GM21423 (cell line): Measurements from ENCODE around the gene GGCT.
"Not testable (repeated sequence)": the region's sequence is repeated elsewhere in the genome, so short reads cannot be mapped to it uniquely, and the experiment has no call there.

Experiments
- ATAC-seq: cut with Tn5 transposase; IDR thresholded peaks from one replicate; pipeline ENCODE4 v1.9.1; 2021; ENCODE audit warnings: mild to moderate bottlenecking, moderate library complexity; ENCODE audit not compliant: unreplicated experiment

The GGCT gene

GRCh38 chr7:30519122-30519521, 14.5 kb upstream of the GGCT start:
- no peak for ATAC-seq

GRCh38 chr7:30515761-30516160, 11.1 kb upstream of the GGCT start:
- ATAC-seq, result no peak

GRCh38 chr7:30514776-30515175, 10.1 kb upstream of the GGCT start:
- ATAC-seq, result no peak

GRCh38 chr7:30514177-30514576, 9.5 kb upstream of the GGCT start:
- ATAC-seq, result no peak

- no peak for ATAC-seq
Measured at GRCh38 chr7:30513762-30514161, 9.1 kb upstream of the GGCT start.

GRCh38 chr7:30511973-30512662, 7.5 kb upstream of the GGCT start:
- no peak for ATAC-seq

- ATAC-seq, result no peak
Measured at GRCh38 chr7:30511494-30511893, 6.9 kb upstream of the GGCT start.

- peak; percentile 71 for ATAC-seq
Measured at GRCh38 chr7:30510124-30511075, 5.8 kb upstream of the GGCT start.

GRCh38 chr7:30509171-30509857, 4.7 kb upstream of the GGCT start:
- not testable (repeated sequence) for ATAC-seq

- ATAC-seq, result not testable (repeated sequence)
Measured at GRCh38 chr7:30507346-30507900, 2.8 kb upstream of the GGCT start.

GRCh38 chr7:30505174-30505697, 607 bp upstream of the GGCT start:
- no peak for ATAC-seq

- no peak for ATAC-seq
Measured at GRCh38 chr7:30503274-30504212, 1.1 kb downstream of the GGCT start.

- ATAC-seq, result no peak
Measured at GRCh38 chr7:30502470-30503251, 2.0 kb downstream of the GGCT start.

- ATAC-seq, result no peak
Measured at GRCh38 chr7:30501264-30501663, 3.4 kb downstream of the GGCT start.

- ATAC-seq, result no peak
Measured at GRCh38 chr7:30493228-30493627, 11.4 kb downstream of the GGCT start.

- ATAC-seq, result no peak
Measured at GRCh38 chr7:30491417-30491816, 13.2 kb downstream of the GGCT start.

- ATAC-seq, result no peak
Measured at GRCh38 chr7:30487371-30487770, 17.3 kb downstream of the GGCT start.

- no peak for ATAC-seq
Measured at GRCh38 chr7:30485667-30486066, 19.0 kb downstream of the GGCT start.

- ATAC-seq, result not testable (repeated sequence)
Measured at GRCh38 chr7:30481416-30481815, 23.2 kb downstream of the GGCT start.
